ENCODE results near the gene CLINT1. TPM values are rescaled to one million over a fixed set of nuclear protein-coding genes. Genes with fewer than 3 reads are reported as not detected.

CLINT1 gene
- total RNA-seq, 4 donors from 2014 or later = 89.3 to 122 (median 107) TPM

DNA sequence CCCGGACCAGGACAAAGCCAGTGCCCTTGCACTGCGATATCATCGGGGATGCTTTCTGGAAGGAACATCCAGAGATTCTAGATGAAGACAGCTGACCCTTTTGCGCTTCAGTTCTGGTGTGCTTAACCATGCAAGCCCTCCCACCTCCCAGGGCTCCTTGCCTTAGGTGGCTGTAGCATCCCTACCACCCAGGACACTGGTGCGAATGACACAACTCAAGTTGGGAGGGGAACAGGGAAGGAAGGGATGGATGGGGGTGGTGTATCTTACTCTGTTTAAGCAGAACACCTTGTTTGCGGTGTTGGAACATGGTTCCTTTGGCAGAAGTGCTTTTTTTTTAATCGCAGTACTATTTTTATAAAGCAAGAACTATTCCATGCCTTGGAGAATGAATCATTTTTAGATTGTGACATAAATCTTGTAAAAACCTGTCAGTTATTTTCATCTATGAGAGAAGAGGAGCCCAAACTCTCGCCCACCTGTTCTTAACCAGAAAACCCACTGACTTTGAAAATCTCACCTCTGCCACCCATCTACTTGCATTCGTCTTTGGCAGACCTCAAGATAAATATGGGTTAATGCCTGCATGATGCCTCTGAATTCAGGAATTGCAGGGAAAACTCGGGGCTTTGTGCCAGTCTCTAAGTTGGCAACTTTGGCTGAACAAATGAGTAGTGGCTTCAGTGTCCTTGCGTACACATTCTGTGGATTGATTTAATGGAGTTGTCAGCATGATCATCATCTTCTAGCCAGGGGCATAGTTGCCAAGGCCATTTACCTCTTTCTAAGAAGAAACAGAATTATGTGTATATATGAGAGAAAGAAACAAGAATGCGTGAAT lies 119.3 kb downstream of the CLINT1 start:
- no peak for DNase-seq (ENCODE audit: low spot score in 2 of 2)
- TF ChIP-seq POLR2A (IDR thresholded peaks at IDR 0.05) = no peak
- TF ChIP-seq, protein P1, sequence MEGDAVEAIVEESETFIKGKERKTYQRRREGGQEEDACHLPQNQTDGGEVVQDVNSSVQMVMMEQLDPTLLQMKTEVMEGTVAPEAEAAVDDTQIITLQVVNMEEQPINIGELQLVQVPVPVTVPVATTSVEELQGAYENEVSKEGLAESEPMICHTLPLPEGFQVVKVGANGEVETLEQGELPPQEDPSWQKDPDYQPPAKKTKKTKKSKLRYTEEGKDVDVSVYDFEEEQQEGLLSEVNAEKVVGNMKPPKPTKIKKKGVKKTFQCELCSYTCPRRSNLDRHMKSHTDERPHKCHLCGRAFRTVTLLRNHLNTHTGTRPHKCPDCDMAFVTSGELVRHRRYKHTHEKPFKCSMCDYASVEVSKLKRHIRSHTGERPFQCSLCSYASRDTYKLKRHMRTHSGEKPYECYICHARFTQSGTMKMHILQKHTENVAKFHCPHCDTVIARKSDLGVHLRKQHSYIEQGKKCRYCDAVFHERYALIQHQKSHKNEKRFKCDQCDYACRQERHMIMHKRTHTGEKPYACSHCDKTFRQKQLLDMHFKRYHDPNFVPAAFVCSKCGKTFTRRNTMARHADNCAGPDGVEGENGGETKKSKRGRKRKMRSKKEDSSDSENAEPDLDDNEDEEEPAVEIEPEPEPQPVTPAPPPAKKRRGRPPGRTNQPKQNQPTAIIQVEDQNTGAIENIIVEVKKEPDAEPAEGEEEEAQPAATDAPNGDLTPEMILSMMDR (IDR thresholded peaks at IDR 0.05) = no peak
- no peak overlapping the region for H3K4me3 ChIP-seq (ENCODE audit: low read depth, poor library complexity, severe bottlenecking)
- intact Hi-C loops (cut with DNase I; ENCODE audit: low total_unique reads) = loop anchor here (10.0 kb wide), 1 partner anchor 415 kb away; no protein-coding TSS in a partner anchor
- WGBS, 2 donors = 77% methylated on average over 12 of the region's 12 CpGs

DNA sequence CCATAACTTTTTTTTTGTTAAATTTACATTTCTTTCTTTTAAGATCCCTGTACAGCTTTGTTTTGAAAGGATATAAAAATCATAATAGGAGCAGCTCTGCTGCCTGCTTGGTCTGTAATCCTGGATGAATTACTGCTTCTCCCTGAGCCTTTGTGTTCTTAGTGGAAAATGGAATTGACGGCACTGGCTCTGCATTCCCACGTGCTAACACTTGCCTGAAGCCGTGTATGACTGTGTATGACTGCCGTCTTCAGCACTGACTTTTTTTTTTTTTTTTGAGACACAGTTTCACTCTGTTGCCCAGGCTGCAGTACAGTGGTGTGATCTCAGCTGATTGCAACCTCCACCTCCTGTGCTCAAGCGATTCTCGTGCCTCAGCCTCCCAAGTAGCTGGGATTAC lies 123.0 kb downstream of the CLINT1 start:
- no peak overlapping the region for H3K4me3 ChIP-seq (ENCODE audit: low read depth, poor library complexity, severe bottlenecking)
- TF ChIP-seq, protein P1 (IDR thresholded peaks at IDR 0.05) = no peak
- TF ChIP-seq POLR2A (IDR thresholded peaks at IDR 0.05) = no peak
- WGBS, 2 donors = 67 to 72% methylated on average over 6 of the region's 6 CpGs
- no peak for DNase-seq (ENCODE audit: low spot score in 2 of 2)
- intact Hi-C loops (cut with DNase I; ENCODE audit: low total_unique reads) = no loop called here

Other genes starting within 250 kb of the CLINT1 start
- under 1 TPM in 1 of 4 donors, not detected in 3; 0.10 TPM for gene SOX30, start 206.7 kb downstream of the CLINT1 start, total RNA-seq
- not detected for gene C5orf52, start 187.6 kb downstream of the CLINT1 start, total RNA-seq
- 10 to 100 TPM in 3 of 4 donors, 1 to 10 TPM in 1; 9.3 to 14.1 (median 11.3) TPM for gene THG1L, start 127.7 kb downstream of the CLINT1 start, total RNA-seq
- gene LSM11, start 115.4 kb downstream of the CLINT1 start, total RNA-seq = 1 to 10 TPM; 3.6 to 5.6 (median 3.8) TPM